Measurements from ENCODE around the gene PPP2R5C.
A peak's percentile ranks its signal among the peaks of the same experiment; 100 is the strongest.
"Not testable (repeated sequence)": the region's sequence is repeated elsewhere in the genome, so short reads cannot be mapped to it uniquely, and the experiment has no call there.

PPP2R5C gene

DNA sequence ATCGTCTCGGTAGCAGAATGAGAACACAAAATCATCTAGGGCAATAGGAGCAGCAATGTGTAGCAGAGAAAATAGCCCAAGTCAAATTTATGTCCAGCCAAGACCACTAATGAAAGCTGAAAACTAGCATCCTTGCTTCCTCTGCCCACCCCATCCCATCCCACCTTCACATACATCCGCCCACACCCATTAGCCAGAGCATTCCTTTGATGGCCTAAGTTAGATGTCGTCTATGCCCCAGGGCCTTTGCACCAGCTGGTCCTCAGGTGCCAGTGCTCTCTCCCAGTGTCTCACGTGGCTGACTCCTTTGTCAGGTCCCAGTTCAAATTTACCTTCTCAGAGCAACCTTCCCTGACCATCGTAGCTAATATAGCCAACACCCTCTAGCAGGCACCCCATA, 17.8 kb upstream of the PPP2R5C start:
- no peak for DNase-seq
- intact Hi-C loops (cut with DNase I): no loop called here

DNA sequence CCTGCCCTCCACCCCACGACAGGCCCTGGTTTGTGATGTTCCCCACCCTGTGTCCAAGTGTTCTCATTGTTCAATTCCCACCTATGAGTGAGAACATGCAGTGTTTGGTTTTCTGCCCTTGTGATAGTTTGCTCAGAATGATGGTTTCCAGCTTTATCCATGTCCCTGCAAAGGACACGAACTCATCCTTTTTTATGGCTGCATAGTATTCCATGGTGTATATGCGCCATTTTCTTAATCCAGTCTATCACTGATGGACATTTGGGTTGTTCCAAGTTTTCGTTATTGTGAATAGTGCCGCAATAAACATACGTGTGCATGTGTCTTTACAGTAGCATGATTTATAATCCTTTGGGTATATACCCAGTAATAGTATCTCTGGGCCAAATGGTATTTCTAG, 17.1 kb upstream of the PPP2R5C start:
- intact Hi-C loops (cut with DNase I); DNase-seq: not testable (repeated sequence)

GRCh38 chr14:101749756-101750155, 11.8 kb upstream of the PPP2R5C start:
- intact Hi-C loops (cut with DNase I): not testable (repeated sequence)
- DNase-seq: peak in 1 of 10 donors; percentile 39

DNA sequence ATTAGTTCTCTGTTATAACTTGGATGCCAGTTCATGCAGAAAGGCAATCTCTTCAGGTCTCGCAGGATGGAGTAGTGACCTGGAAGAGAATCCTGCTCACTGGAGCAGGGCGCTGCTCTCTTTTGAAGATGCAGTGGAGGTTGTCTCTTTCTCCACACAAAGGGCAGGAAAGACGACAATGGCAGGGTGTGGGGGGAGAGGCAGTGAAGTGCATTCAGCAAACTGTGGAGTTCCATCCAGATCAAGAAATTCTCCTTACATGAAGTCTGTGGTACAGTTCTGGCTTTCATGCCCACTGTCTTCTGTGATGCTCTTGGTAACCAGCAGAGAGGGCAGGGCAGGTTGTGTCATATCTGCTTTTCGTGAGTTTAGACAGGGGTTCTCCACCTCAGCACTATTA, 6.6 kb upstream of the PPP2R5C start:
- intact Hi-C loops (cut with DNase I): no loop called here
- no peak for DNase-seq

DNA sequence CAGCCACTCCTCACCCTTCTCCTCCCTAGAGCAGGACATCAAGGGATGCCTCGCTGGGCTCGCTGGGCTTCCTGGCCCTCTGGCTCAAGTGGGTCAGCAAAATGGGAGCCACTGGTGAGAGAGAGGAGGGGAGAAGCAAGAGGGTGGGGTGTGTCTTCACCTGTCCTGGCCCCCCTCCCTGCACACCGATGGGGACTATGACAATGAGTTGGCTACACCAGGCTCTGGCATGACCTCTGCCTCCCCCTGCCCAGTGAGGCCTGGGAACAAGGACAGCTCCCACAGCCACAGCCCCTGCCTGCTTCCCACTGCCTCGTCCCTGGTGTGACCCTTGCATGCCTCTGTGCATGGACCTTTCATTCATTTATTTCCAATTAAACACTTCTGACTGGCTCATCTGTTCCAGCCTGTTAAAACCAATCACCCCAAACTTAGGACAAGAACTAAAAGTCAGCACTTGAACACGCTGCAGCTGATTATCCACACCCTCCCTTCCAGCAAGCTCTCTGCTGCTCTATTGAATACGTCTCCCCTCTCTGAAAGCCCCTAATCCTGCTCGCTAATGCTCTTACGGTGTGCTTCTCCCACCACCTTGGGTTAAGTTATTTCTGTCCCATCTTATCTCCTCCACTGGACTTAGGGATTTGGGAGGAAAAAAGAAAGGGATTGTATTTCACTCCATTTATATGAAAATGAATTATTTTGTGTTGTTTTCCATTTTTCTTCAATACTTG, 5.8 kb upstream of the PPP2R5C start:
- intact Hi-C loops (cut with DNase I): no loop called here
- no peak for DNase-seq

- no peak for DNase-seq
- intact Hi-C loops (cut with DNase I): no loop called here
Observed at GRCh38 chr14:101757064-101757838, 4.3 kb upstream of the PPP2R5C start.

- intact Hi-C loops (cut with DNase I): no loop called here
- DNase-seq: no peak
Observed at GRCh38 chr14:101757839-101758211, 3.7 kb upstream of the PPP2R5C start.

DNA sequence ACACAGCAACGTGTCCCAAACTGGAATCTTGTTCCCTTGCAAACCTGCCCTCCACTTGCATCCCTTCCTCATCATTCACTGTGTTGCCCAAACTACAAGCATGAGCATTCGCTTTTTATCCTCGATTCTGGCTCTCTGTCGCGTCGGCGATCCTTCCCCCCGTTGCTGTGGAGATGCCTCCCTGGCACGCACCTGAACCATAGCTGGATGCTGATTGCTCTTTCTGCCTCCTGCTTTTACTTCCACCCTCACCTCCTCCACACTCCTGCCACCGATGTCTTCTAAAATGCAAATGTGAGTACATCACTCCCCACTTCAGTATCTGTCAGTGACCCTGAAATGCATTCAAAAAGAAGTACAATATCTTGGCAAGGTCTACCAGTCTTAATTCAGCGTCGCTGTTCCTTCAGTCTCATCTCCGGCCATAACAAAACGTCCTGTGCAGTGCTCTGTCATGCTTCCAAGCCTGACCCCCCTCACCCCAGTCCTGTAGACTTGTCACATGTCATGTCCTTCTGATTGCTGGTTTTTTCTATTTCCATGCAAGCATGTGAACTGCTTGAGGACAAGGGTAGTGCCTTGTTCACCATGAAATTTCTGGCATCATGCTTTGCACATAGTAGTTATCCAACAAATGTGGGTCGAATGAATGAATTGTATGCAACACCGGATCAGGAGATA, 2.5 kb upstream of the PPP2R5C start:
- intact Hi-C loops (cut with DNase I): no loop called here
- DNase-seq: no peak

GRCh38 chr14:101760138-101761011, 1.1 kb upstream of the PPP2R5C start:
- DNase-seq: peak; percentile 97 to 100 (median 98)

DNA sequence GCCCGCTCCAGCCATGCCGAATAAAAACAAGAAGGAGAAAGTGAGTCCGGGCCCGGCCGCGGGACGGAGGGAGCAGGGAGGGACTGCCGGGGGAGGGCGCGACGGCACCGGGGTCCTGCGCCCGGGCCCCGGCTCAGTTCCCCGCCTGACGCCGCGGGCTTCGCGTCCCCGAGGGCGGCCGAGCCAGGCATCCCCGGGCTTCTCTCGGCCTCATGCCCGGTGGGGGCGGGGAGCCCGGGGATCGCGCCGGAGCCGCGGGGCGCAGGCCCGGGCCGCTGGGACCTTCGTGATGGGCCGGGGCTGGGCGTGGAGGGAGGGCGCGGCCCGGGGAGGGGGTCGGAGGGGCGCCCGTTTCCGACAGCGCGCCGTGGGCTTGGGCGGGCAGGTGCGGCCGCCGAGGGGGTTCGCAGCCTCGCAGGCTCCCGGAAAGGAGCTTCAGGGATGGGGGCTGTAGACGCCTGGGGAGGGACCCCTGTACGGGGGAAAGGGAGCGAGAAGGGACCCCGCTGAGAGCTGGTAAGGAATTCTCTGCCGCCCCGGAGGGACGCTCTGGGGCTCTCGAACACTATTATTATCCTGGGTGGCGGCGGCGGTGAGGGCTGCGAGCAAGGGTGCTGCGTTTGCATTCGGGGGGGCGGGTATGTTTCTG, 496 bp downstream of the PPP2R5C start:
- peak in 5 of 10 donors; percentile 34 to 88 (median 55) for DNase-seq
- intact Hi-C loops (cut with DNase I): loop anchor here (5.0 kb wide), 3 partner anchors 55 to 200 kb away; partner anchors contain the start of gene DYNC1H1

More at GRCh38 chr14:101760138-101761011, 1.1 kb upstream of the PPP2R5C start:
- intact Hi-C loops (cut with DNase I): loop anchor here (5.0 kb wide), 3 partner anchors 53 to 202 kb away; partner anchors contain the start of gene DYNC1H1

GRCh38 chr14:101762530-101763101, 1.1 kb downstream of the PPP2R5C start:
- intact Hi-C loops (cut with DNase I): loop anchor here (5.0 kb wide), 3 partner anchors 55 to 200 kb away; partner anchors contain the start of gene DYNC1H1
- no peak for DNase-seq

DNA sequence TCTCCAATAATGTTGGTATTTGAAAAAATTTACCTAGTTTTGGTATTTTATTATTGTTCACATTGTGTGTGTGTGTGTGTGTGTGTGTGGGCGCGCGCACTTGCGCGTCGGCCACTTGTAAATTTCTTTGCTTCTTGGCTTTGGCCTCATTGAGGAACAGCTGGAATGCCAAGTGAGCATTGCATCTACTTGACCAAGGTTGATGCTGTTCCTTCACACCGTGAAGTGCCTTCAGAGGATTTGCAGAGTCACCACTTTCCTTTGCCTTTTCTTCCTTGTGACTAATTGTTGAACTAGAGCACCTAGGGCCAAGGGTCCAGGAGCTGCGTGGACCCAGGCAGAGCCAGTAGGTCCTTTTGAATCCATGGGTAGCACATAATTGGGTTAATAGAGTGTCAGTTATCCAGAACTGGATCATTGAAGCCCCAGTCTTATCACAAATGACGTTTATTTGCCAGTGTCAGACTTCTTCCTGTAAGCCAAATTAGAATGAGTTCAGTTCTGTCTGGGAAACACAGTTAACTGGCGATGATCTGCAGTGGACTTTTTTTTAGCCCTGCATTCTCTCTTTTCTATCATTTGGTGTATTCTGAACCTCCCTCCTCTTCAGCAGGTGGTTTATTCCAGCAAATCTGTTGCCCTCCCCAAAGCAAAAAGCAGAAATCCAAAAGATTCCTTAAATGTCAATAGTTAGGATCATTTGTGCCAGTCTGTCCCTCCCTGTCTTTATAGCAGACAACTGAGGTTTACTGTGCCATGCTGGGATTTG, 2.6 kb downstream of the PPP2R5C start:
- no peak for DNase-seq
- intact Hi-C loops (cut with DNase I): loop anchor here (5.0 kb wide), 3 partner anchors 57 to 198 kb away; partner anchors contain the start of gene DYNC1H1

DNA sequence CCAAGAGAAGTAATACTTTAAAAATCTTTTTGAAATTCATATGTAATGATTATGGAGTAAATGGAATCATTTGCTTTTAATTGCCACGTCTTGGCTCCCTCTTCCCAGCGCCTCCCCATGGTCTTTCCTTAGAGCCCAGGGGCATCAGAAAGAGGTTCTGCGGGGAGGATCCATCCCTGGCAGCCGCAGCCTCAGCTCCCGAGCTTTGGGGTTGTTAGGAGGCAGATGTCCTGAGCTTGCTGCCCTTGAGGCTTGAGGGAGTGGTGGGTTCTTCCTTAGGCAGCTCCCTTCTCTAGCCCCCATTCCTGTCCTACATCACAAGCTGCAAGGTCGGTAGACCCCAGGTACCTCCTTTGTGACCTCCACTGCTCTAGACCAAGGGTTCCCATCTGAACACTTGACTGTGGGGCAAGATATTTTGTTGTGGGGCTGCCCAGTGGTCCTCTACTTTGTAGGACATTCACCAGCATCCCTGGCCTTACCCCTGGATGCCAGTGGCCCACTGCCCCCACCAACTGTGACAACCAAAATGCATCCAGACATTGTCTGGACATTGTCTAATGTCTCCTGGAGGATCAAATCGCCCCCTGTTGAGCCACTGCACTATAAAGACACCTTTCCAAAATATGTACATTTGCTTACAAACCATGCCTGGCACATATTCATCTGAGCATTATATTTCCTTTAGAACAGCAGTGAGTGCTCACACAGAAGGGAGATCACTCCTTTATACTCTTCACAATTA, 6.3 kb downstream of the PPP2R5C start:
- intact Hi-C loops (cut with DNase I): no loop called here
- DNase-seq: no peak

DNA sequence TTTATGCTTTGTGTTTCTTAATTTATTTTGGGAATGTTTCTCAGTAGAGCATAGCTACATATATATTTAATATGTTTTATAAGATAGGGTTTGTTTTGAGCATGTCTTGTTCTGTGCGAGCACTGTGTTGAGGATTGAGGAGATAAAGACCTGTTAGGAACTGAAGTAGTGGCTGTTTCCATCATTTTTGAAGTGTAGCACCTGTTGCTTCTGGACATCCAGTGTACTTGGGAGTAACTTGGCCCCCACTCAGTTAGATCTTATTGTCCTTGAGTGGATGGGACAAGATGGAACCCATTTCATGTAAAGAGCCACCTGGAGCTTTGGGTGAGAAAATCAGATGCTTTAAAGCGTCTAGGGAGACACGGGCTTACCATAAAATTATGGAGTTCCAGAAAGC, 8.7 kb downstream of the PPP2R5C start:
- intact Hi-C loops (cut with DNase I): loop anchor here (10.0 kb wide), 1 partner anchor 75 kb away; no protein-coding TSS in a partner anchor

DNA sequence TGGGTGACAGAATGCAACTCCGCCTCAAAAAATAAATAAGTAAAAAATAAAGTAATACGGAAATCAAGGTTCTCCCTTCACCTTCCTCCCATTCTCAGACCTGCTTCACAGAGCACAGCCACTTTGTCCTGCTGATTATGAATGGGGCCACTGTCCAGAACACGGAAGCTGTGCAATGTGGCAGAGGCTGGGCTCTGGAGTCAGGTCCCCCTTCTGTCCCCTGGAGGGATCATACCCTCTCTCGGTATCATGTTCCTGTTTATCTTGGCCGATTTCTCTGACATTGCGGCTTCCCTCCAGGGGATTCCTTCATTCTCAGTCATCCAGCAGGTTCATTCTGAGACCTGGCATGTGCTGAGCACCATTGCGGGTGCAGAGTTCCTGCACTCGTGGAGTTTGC, 11.3 kb downstream of the PPP2R5C start:
- intact Hi-C loops (cut with DNase I): loop anchor here (10.0 kb wide), 1 partner anchor 72 kb away; no protein-coding TSS in a partner anchor
- no peak for DNase-seq

More for the DNA sequence above, 8.7 kb downstream of the PPP2R5C start:
- no peak for DNase-seq

DNA sequence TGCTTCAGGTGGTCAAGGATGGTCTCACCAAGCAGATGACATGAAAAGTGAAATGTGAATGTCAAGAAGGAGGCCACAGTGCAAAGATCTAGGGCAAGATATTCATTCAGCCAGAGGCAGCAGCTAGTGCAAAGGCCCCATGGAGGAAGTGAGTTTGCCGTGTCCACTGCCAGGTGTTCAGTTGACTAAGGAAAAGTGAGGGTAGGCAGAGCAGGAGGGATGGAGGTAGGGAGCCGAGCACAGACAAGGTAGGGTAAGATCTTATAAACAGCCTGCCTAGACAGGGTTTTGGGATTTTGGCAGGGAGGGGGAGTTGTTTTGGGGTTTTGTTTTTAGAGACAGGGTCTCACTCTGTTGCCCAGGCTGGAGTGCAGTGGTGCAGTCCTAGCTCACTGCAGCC, 11.9 kb downstream of the PPP2R5C start:
- DNase-seq: no peak
- intact Hi-C loops (cut with DNase I): loop anchor here (10.0 kb wide), 1 partner anchor 71 kb away; no protein-coding TSS in a partner anchor

Measured in posterior cingulate gyrus (tissue), 11 donors.